ENCODE data around the gene SACM1L.
"Not testable (repeated sequence)": the region's sequence is repeated elsewhere in the genome, so short reads cannot be mapped to it uniquely, and the experiment has no call there.

SACM1L gene

DNA sequence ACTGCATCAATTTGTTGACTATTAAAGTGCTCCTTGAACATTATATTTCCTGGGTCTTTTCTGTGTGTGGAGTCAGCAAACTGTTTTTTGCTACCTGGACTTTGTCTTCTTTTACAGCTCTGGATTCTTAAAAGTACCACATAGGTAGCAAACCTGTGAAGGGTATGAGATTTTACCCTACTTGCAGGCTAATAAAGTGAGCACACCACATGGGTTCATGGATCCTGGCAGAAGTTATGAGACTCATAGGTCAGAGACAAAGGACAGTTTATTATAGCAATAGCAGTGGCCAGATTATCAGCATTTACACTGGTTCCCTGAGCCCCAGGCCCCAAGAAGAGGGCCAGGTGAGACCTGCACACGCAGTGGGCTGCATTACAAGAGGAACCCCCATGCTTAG lies 8.0 kb upstream of the SACM1L start:
- H3K9me3 Mint-ChIP-seq = no peaks in the 10 kb centered on the region
- DNase-seq = no peak
- H3K27me3 Mint-ChIP-seq = no peaks in the 10 kb centered on the region
- H3K4me3 Mint-ChIP-seq = no peak overlapping the region
- peaks cover 35% of the 10 kb centered on the region for H3K4me1 Mint-ChIP-seq (ENCODE audit: low read depth)
- no peak overlapping the region for H3K27ac Mint-ChIP-seq
- peaks cover 50% of the 10 kb centered on the region for H3K36me3 Mint-ChIP-seq (ENCODE audit: low read depth)

DNA sequence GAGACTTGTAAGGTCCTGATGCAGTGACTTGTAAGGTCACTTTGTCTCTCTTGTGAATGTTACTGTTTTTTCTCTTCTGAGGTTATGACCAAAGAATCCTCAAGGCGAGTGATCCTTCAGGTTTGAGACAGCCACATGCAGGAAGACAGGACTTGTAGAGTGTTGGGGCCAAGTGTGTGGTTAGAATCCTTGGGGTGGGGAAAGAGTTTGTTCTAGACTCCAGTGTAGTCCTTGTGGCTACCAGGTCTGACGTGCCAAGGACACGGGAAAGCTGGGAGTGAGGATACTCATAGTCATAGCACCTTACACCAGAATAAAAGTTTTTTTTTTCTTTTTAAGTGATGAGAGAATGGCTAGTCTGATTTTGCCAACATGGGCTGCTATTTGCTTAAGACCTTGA lies 7.3 kb upstream of the SACM1L start:
- Mint-ChIP-seq H3K27ac (no peak overlapping the region), H3K4me1 (ENCODE audit: low read depth) (peaks cover 29% of the 10 kb centered on the region), H3K9me3 (no peaks in the 10 kb centered on the region), H3K36me3 (ENCODE audit: low read depth) (peaks cover 44% of the 10 kb centered on the region), H3K27me3 (no peaks in the 10 kb centered on the region), H3K4me3 (no peak overlapping the region)
- no peak for DNase-seq

DNA sequence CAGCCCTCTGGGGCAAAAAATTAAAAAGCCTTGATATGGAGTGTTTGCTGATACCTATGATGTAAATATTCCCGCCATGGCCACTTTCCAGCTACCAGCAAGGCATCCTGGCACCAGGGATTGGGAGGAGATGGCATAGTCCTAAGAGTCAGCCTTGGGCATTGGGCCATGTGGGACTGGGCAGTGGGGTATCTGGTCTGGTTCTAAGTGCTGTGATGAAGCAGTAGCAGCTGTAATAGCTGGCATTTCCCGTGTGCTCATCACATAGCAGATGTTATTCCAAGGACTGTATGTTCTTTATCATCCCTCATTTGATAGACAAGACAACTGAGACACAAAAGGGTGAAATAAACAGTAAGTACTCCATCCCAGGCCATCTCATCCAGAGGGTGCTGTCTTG lies 6.9 kb upstream of the SACM1L start:
- H3K4me3 Mint-ChIP-seq = no peak overlapping the region
- peaks cover 39% of the 10 kb centered on the region for H3K36me3 Mint-ChIP-seq (ENCODE audit: low read depth)
- peaks cover 28% of the 10 kb centered on the region for H3K4me1 Mint-ChIP-seq (ENCODE audit: low read depth)
- H3K9me3 Mint-ChIP-seq = no peaks in the 10 kb centered on the region
- no peak overlapping the region for H3K27ac Mint-ChIP-seq
- DNase-seq = no peak
- H3K27me3 Mint-ChIP-seq = no peaks in the 10 kb centered on the region

DNA sequence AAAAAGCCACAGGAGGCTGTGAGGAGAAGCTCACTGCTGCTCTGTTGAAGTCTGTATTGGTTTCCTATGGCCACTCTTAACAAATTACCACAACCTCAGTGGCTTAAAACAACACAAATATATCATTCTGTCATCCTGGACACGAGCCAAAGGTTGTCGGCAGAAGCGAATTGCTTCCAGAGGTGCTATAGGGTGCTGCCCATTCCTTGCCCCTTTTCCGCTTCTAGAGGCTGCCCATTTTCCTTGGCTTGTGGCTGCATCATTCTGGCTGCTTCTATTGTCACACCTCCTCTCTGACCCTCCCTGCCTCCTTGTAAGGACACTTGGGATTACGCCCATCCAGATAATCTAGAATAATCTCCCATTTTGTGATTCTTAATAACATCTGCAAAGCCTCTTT lies 6.4 kb upstream of the SACM1L start:
- peaks cover 24% of the 10 kb centered on the region for H3K4me1 Mint-ChIP-seq (ENCODE audit: low read depth)

DNA sequence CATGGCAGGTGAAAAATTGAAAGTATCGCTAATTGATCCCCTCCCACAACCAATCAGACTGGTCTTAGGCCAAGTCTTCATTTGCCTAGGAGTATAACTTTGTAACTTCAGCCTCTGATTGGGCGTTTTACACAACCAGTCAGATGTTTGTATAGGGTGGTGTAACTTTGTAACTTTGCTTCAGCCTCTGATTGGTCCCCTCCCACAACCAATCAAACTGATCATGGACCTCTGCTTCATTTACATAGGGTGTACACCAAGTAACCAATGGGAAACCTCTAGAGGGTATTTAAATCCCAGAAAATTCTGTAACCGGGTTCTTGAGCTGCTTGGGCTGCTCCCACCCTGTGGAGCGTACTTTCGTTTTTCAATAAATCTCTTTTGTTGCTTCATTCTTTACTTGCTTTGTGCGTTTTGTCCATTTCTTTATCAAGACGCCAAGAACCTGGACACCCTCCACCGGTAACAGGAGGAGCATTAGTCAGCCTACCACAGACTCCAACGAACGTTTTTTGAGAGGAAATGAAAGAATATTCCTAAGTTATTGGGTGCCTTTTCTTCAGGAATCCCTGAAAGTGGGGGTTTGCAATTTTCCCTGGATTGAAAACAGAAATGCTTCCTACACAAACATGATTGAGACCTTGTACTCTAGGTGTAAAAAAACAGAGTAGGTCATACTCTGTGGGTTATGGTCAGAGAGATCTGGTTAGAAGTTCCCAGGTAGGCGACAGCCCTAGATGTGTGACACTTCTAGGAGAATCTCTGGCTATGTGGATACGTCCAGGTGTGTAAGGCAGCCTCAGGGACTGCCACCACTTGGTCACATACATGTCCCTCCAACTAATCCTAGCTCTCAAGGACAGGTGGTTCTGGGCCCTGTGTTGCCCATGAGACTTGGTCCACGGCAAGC lies 5.5 kb upstream of the SACM1L start:
- no peaks in the 10 kb centered on the region for H3K9me3 Mint-ChIP-seq
- H3K4me1 Mint-ChIP-seq (ENCODE audit: low read depth) = peaks cover 28% of the 10 kb centered on the region
- H3K36me3 Mint-ChIP-seq (ENCODE audit: low read depth) = peaks cover 29% of the 10 kb centered on the region
- no peak for DNase-seq
- no peak overlapping the region for H3K27ac Mint-ChIP-seq
- no peak overlapping the region for H3K4me3 Mint-ChIP-seq
- H3K27me3 Mint-ChIP-seq = no peaks in the 10 kb centered on the region

More for the DNA sequence above, 6.4 kb upstream of the SACM1L start:
- Mint-ChIP-seq H3K27me3 (no peaks in the 10 kb centered on the region), H3K36me3 (ENCODE audit: low read depth) (peaks cover 35% of the 10 kb centered on the region), H3K4me3 (no peak overlapping the region), H3K9me3 (no peaks in the 10 kb centered on the region), H3K27ac (no peak overlapping the region)
- no peak for DNase-seq

DNA sequence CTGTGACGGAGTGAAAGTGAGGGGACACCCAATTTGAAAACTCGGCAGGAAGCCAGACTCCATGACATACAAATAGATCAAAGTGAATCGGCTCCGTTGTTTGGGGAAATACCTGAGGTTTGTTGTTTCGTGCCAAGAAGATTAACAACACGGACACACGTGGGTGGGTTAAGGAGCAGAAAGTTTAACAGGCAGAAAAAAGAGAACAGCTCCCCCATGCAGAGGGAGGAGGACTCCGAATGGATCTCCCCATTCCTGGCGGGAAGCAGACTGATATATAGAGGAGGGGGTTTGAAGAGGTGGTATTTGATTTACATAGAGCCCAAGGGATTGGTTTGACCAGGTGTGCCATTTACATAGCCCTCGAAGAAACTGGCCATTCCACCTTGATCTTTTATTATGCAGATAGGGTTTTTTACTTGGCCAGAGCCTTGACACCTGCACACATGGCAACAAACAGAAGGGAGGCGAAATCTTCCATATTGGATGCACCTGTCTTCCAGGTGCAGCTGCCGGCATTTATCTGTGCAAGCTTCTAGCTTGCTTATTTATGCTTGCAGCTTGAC lies 4.8 kb upstream of the SACM1L start:
- peaks cover 4% of the 10 kb centered on the region for H3K27me3 Mint-ChIP-seq
- H3K36me3 Mint-ChIP-seq (ENCODE audit: low read depth) = peaks cover 24% of the 10 kb centered on the region
- no peaks in the 10 kb centered on the region for H3K9me3 Mint-ChIP-seq
- no peak overlapping the region for H3K27ac Mint-ChIP-seq
- H3K4me3 Mint-ChIP-seq = no peak overlapping the region
- DNase-seq = no peak
- peaks cover 30% of the 10 kb centered on the region for H3K4me1 Mint-ChIP-seq (ENCODE audit: low read depth)

DNA sequence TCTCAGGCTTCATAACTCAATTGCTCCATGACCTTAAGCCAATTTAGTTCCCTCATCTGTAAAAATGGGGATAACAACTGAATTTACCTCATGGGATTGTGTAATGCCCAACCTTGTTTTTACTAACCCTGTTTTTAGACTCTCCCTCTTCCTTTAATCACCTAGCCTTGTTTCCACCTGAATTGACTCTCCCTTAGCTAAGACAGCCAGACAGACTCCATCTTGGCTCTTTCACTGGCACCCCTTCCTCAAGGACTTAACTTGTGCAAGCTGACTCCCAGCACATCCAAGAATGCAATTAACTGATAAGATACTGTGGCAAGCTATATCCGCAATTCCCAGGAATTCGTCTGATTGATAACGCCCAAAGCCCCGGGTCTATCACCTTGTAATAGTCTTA lies 3.5 kb upstream of the SACM1L start:
- Mint-ChIP-seq H3K36me3 (ENCODE audit: low read depth) (peaks cover 25% of the 10 kb centered on the region), H3K4me1 (ENCODE audit: low read depth) (peaks cover 26% of the 10 kb centered on the region)
- not testable (repeated sequence) for H3K4me3 Mint-ChIP-seq, H3K27me3 Mint-ChIP-seq, H3K27ac Mint-ChIP-seq, DNase-seq, H3K9me3 Mint-ChIP-seq

DNA sequence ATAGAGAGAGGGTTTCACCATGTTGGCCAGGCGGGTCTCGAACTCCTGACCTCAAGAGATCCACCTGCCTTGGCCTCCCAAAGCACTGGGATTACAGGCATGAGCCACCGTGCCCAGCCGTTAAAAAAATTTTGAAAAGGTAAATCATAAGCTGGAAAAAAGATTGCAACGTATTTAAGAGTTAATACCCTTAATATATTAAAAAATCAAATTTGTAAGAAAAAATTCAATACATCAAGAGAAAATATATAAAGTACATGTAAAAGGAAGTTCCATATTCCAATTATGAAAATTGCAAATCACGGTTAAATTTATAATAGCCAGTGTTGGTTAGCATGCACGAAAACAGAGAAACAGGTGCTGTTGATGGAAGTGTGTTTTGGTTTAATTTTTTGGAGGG lies 2.3 kb upstream of the SACM1L start:
- Mint-ChIP-seq H3K4me1 (ENCODE audit: low read depth) (peaks cover 38% of the 10 kb centered on the region), H3K27me3 (peaks cover 4% of the 10 kb centered on the region), H3K9me3 (no peaks in the 10 kb centered on the region), H3K27ac (no peak overlapping the region), H3K36me3 (ENCODE audit: low read depth) (peaks cover 36% of the 10 kb centered on the region), H3K4me3 (peak overlapping the region; percentile 25)
- DNase-seq = no peak

DNA sequence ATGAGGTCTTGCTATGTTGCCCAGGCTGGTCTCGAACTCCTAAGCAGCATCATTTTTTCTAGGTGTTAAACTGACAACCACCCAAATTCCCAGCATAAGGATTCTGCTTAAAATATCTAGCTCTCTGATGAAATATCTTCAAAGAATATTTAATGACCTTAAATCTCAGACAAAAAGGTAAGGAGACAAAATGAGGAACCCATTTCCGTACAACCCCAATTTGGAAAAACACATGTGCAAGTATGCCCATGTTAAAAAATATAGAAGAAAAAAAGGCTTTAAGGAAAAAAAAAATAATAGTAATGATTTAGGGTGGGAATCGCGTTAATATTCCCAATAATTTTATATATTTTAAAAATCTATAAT lies 1.4 kb upstream of the SACM1L start:
- H3K4me3 Mint-ChIP-seq = peak overlapping the region; percentile 80
- peaks cover 4% of the 10 kb centered on the region for H3K27me3 Mint-ChIP-seq
- peaks cover 40% of the 10 kb centered on the region for H3K36me3 Mint-ChIP-seq (ENCODE audit: low read depth)
- H3K4me1 Mint-ChIP-seq (ENCODE audit: low read depth) = peaks cover 47% of the 10 kb centered on the region
- DNase-seq = no peak
- peak overlapping the region; percentile 56 for H3K27ac Mint-ChIP-seq
- H3K9me3 Mint-ChIP-seq = no peaks in the 10 kb centered on the region

DNA sequence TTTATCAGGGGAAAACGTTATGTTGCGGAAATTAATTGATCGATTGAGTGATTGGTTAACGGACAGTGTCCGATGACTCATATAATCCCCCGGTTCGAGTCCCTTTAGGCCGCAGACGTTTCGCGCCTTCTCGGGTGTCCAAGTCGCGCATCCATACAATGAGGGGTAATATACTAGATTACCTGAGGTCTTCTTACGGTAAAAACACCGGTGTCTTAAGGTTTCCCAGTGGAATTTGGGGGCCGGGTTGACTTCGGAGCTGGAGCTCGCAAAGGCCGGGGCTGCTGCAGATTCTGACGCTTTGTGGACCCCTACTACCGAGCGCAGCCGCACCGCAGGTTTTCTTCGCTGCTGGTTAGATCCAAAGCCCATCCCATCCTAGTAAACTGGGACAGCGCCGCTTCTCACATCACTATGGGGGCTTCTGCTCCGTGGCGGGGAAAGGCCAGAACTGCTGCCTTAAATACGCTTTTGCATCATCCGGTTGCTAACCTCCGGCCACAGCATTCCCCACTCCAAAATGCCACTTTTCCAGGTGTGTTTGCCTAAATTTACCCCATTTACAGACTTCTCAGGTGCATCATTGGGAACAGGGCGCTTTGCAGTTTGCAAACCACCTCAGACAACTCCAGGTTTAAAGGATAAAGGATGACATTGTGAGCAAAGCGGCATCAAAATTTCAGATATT lies 858 bp upstream of the SACM1L start:
- DNase-seq = peak; percentile 65
- peaks cover 4% of the 10 kb centered on the region for H3K27me3 Mint-ChIP-seq
- peak overlapping the region; percentile 99 for H3K27ac Mint-ChIP-seq
- no peaks in the 10 kb centered on the region for H3K9me3 Mint-ChIP-seq
- H3K4me1 Mint-ChIP-seq (ENCODE audit: low read depth) = peaks cover 52% of the 10 kb centered on the region
- H3K4me3 Mint-ChIP-seq = peak overlapping the region; percentile 80
- H3K36me3 Mint-ChIP-seq (ENCODE audit: low read depth) = peaks cover 42% of the 10 kb centered on the region

DNA sequence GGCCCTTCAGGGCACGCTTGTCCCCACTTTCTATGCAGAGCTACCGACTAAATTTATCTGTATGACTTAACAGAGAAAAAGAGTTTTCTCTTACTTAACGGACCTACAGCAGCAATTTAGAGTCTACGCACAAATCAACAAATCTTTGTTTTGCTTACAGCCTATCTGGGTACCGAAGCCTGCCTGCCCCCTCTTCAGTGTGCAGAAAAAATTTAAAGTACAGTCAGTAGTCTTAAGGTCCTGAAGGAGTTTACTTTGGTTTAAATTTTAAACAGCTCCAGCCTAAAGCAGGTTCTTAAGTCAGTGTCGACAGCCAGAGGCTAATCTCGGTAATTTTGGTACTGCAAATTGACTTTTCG lies 570 bp downstream of the SACM1L start:
- DNase-seq = no peak
- Mint-ChIP-seq H3K4me3 (peak overlapping the region; percentile 80), H3K36me3 (ENCODE audit: low read depth) (peaks cover 56% of the 10 kb centered on the region), H3K27me3 (peaks cover 4% of the 10 kb centered on the region), H3K9me3 (no peaks in the 10 kb centered on the region), H3K4me1 (ENCODE audit: low read depth) (peaks cover 61% of the 10 kb centered on the region), H3K27ac (peak overlapping the region; percentile 99)

DNA sequence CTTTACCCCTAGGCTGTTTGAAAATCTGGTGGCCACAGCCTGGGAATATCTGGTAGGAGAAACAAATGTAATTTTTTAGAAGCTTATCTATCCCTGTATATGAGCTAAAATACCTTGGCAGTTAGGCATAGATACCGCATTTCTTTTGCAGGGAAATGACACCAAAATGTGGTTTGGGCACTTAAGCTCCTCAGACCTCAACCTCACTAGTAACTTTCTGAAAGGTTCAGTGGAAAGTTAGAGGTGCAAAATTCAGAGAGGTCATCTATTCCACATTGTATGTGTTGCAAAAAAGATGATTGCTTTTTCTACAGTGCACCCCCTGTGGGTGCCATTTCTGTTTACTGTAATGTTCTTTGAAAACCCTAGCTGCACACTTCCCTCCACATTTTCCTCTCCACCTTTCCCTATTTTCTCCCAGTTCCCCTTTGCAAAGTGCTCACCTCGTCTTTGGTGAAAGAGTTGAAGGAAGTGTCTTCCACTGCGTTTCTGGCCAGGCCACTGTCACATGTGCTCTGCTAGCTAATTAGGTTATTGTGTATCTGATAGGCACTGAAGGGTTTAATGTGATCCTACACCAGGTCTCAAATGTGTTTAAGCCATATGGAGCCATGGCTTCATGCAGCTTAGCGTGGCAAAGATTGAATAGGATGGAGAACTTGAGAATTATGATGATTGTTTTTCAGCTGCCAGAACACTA lies 1.3 kb downstream of the SACM1L start:
- H3K9me3 Mint-ChIP-seq = no peaks in the 10 kb centered on the region
- peaks cover 4% of the 10 kb centered on the region for H3K27me3 Mint-ChIP-seq

DNA sequence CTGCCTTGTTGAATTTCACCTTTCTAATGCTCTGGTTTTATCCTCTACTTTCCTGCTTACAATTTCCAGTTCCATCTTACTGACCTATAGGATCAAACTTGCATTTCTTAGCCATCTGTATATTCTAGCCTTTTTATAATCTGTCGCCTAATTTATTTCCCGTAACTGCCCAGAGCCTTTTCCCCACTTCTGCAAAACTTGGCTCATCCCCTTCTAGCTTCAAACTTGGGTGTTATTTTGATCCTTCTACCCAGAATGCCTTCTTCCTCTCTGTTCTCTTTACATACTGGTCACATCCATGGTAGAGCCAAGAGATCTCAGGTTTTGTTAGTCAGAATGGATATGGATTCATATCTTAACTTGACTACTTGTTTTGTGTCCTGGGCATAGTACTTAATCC lies 2.6 kb downstream of the SACM1L start:
- peaks cover 76% of the 10 kb centered on the region for H3K36me3 Mint-ChIP-seq (ENCODE audit: low read depth)
- H3K4me3 Mint-ChIP-seq = peak overlapping the region; percentile 80
- H3K4me1 Mint-ChIP-seq (ENCODE audit: low read depth) = peaks cover 75% of the 10 kb centered on the region
- DNase-seq = no peak
- H3K27me3 Mint-ChIP-seq = peaks cover 4% of the 10 kb centered on the region
- H3K9me3 Mint-ChIP-seq = no peaks in the 10 kb centered on the region
- H3K27ac Mint-ChIP-seq = peak overlapping the region; percentile 99

More for the DNA sequence above, 1.3 kb downstream of the SACM1L start:
- H3K4me3 Mint-ChIP-seq = peak overlapping the region; percentile 80
- peaks cover 63% of the 10 kb centered on the region for H3K36me3 Mint-ChIP-seq (ENCODE audit: low read depth)
- peaks cover 67% of the 10 kb centered on the region for H3K4me1 Mint-ChIP-seq (ENCODE audit: low read depth)
- peak overlapping the region; percentile 99 for H3K27ac Mint-ChIP-seq
- DNase-seq = no peak

DNA sequence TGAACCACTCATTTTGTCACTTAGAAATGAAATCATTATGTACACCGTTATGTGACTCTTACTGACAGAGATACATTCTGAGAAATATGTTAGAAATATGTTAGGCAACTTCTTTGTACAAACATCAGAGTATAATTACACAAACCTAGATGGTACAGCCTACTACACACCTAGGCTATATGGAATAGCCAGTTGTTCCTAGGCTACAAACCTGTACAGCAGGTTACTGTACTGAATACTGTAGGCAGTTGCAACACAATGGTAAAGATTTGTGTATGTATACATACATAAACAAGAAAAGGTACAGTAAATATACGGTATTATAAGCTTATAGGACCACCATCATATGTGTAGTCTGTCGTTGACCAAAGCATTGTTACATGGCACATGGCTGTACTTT lies 3.7 kb downstream of the SACM1L start:
- H3K27ac Mint-ChIP-seq = peak overlapping the region; percentile 99

More for the DNA sequence above, 3.7 kb downstream of the SACM1L start:
- no peak for DNase-seq
- Mint-ChIP-seq H3K9me3 (no peaks in the 10 kb centered on the region), H3K4me3 (peak overlapping the region; percentile 80), H3K36me3 (ENCODE audit: low read depth) (peaks cover 85% of the 10 kb centered on the region), H3K4me1 (ENCODE audit: low read depth) (peaks cover 77% of the 10 kb centered on the region), H3K27me3 (peaks cover 4% of the 10 kb centered on the region)

Data from activated T-cell treated with anti-CD3 and anti-CD28 coated beads, Interleukin-2, amount 50 U/mL, for 24 hours (primary cell).